ENCODE measurements around the gene RPL14.

Gene RPL14

DNA sequence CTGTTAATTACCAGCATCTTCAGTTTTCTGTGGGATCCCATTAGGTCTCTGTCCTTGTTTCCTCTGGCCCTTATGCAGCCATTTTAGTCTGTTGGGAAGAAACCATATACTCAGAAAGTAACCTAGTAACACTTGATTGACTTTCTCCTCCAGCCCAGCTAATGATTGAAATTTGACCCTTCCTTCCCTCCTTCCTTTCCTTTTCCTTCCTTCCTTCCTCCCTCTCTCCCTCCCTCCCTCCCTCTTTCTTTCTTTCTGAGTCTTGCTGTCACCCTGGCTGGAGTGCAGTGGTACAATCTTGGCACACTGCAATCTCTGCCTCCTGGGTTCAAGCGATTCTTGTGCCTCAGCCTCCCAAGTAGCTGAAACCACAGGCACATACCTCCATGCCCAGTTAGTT, 42.8 kb downstream of the RPL14 start:
- H3K79me2 ChIP-seq (ENCODE audit: insufficient read depth, low read length) = no peaks in the 10 kb centered on the region
- H4K20me1 ChIP-seq (ENCODE audit: low read depth, low read length) = no peaks in the 10 kb centered on the region
- no peaks in the 10 kb centered on the region for H3K9me3 ChIP-seq (ENCODE audit: insufficient read depth, low read length)
- H3K27me3 ChIP-seq (ENCODE audit: low read length) = no peaks in the 10 kb centered on the region
- TF ChIP-seq CTCF (IDR thresholded peaks at IDR 0.05; ENCODE audit: insufficient read depth, low read length, poor library complexity, severe bottlenecking) (no peak), EZH2phosphoT487 (conservative IDR thresholded peaks at IDR 0.05; ENCODE audit: low read length) (no peak)
- no peak overlapping the region for H3K4me3 ChIP-seq (ENCODE audit: insufficient read depth, low read length, poor library complexity, severe bottlenecking)
- no peak overlapping the region for H3K27ac ChIP-seq (ENCODE audit: low read depth, low read length)
- no peaks in the 10 kb centered on the region for H3K9me2 ChIP-seq (replicated peaks; ENCODE audit: insufficient read depth, low read length)
- H3K9ac ChIP-seq (ENCODE audit: low read length) = no peak overlapping the region
- H3K4me2 ChIP-seq (ENCODE audit: low read depth, low read length, poor library complexity, severe bottlenecking) = no peak overlapping the region
- no peaks in the 10 kb centered on the region for H3F3A ChIP-seq (ENCODE audit: insufficient read depth)
- H2AFZ ChIP-seq (ENCODE audit: low read depth, low read length, severe bottlenecking) = no peak overlapping the region
- no peaks in the 10 kb centered on the region for H3K36me3 ChIP-seq (ENCODE audit: low read length)

DNA sequence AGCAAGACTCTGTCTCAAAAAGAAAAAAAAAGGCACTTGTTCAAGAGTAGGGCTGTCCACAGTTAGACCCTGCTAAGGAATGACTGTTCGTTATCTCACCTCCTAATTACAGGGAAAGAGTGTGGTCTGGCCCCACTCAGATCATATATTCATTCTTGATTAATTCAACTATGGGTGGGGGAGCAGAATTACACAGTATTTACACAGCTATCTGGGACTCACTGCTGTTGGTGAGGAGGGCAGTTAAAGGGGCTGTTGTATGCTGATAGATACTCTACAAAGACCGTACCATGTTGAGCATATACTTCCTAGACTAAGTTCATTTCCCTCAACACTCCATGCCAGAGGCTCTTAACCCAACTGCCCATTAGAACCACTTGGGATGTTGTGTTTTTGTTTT, 44.9 kb downstream of the RPL14 start:
- no peak overlapping the region for H3K4me2 ChIP-seq (ENCODE audit: low read depth, low read length, poor library complexity, severe bottlenecking)
- no peaks in the 10 kb centered on the region for H3K9me2 ChIP-seq (replicated peaks; ENCODE audit: insufficient read depth, low read length)
- no peaks in the 10 kb centered on the region for H3K9me3 ChIP-seq (ENCODE audit: insufficient read depth, low read length)
- no peaks in the 10 kb centered on the region for H3K36me3 ChIP-seq (ENCODE audit: low read length)
- no peak overlapping the region for H3K9ac ChIP-seq (ENCODE audit: low read length)
- no peak overlapping the region for H3K27ac ChIP-seq (ENCODE audit: low read depth, low read length)
- H2AFZ ChIP-seq (ENCODE audit: low read depth, low read length, severe bottlenecking) = no peak overlapping the region
- H3F3A ChIP-seq (ENCODE audit: insufficient read depth) = no peaks in the 10 kb centered on the region
- no peaks in the 10 kb centered on the region for H3K27me3 ChIP-seq (ENCODE audit: low read length)
- H4K20me1 ChIP-seq (ENCODE audit: low read depth, low read length) = no peaks in the 10 kb centered on the region
- H3K79me2 ChIP-seq (ENCODE audit: insufficient read depth, low read length) = no peaks in the 10 kb centered on the region
- no peak for TF ChIP-seq EZH2phosphoT487 (conservative IDR thresholded peaks at IDR 0.05; ENCODE audit: low read length)
- no peak for TF ChIP-seq CTCF (IDR thresholded peaks at IDR 0.05; ENCODE audit: insufficient read depth, low read length, poor library complexity, severe bottlenecking)
- H3K4me3 ChIP-seq (ENCODE audit: insufficient read depth, low read length, poor library complexity, severe bottlenecking) = no peak overlapping the region

DNA sequence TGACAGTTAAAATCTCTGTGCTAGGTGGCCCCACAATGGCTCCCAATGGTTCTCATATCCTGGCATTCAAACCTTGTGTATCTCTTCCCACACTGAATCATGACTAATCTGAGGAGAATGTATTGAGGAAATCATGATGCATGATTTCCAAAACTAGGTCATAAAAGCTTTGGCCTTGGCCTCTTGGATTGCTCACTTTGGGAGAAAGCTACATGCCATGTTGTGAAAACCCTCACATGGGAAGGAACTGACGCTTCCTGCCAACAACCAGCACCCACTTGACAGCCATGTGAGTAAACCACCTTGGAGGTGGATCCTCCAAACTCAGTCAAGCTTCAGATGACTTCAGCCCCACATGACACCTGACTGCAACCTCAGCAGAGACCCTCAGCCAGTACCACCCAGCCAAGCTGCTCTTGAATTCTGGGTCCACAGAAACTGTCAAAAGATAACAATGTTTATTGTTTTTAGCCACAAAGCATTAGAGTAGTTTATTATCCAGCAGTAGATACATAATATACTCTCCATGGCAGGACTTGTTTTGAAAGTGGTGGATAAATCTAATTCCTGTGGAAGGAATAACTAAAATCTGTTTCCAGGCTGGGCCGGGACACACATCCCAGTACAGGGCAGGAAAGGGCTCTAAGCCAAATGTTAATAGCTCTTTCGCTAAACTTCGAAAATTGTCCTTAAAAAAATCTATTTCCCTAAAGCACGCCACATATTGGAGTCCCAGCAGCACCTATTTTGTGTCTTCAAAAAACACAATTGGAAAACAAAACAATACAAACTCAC, 47.7 kb downstream of the RPL14 start:
- Histone ChIP-seq H3K9ac (ENCODE audit: low read length) (no peak overlapping the region), H3F3A (ENCODE audit: insufficient read depth) (no peaks in the 10 kb centered on the region), H3K4me2 (ENCODE audit: low read depth, low read length, poor library complexity, severe bottlenecking) (no peak overlapping the region), H2AFZ (ENCODE audit: low read depth, low read length, severe bottlenecking) (no peak overlapping the region), H3K4me3 (ENCODE audit: insufficient read depth, low read length, poor library complexity, severe bottlenecking) (no peak overlapping the region), H4K20me1 (ENCODE audit: low read depth, low read length) (no peaks in the 10 kb centered on the region), H3K36me3 (ENCODE audit: low read length) (no peaks in the 10 kb centered on the region), H3K9me3 (ENCODE audit: insufficient read depth, low read length) (no peaks in the 10 kb centered on the region), H3K9me2 (replicated peaks; ENCODE audit: insufficient read depth, low read length) (no peaks in the 10 kb centered on the region), H3K27me3 (ENCODE audit: low read length) (no peaks in the 10 kb centered on the region), H3K79me2 (ENCODE audit: insufficient read depth, low read length) (no peaks in the 10 kb centered on the region), H3K27ac (ENCODE audit: low read depth, low read length) (no peak overlapping the region)
- TF ChIP-seq EZH2phosphoT487 (conservative IDR thresholded peaks at IDR 0.05; ENCODE audit: low read length) (no peak), CTCF (IDR thresholded peaks at IDR 0.05; ENCODE audit: insufficient read depth, low read length, poor library complexity, severe bottlenecking) (no peak)
